Karpas-422 (cell line): Measurements from ENCODE around the gene TPPP. TPM values are rescaled to one million over a fixed set of nuclear protein-coding genes. Genes with fewer than 3 reads are reported as not detected.
"Not testable (repeated sequence)": the region's sequence is repeated elsewhere in the genome, so short reads cannot be mapped to it uniquely, and the experiment has no call there.

Experiments used
- DNase-seq: peaks from one replicate; pipeline ENCODE4 v3.0.0-alpha.2; 2015
- H2AFZ ChIP-seq: fragments of 200-600 bp; sonication (generic); 2 replicates; pipeline ENCODE4 v1.6.1; 2014; ENCODE audit warnings: antibody characterized with exemption, low read length, mixed read lengths
- H3K27ac ChIP-seq: fragments of 200-600 bp; sonication (generic); 2 replicates; pipeline ENCODE4 v1.5.1; 2014; ENCODE audit warnings: mild to moderate bottlenecking, low read length, moderate library complexity
- H3K27me3 ChIP-seq: fragments of 200-600 bp; sonication (generic); 2 replicates; pipeline ENCODE4 v1.6.1; 2014; ENCODE audit warnings: low read length, mixed read lengths
- H3K36me3 ChIP-seq: fragments of 200-600 bp; sonication (generic); 2 replicates; pipeline ENCODE4 v1.6.1; 2014; ENCODE audit warnings: low read length, mixed read lengths; ENCODE audit not compliant: insufficient read depth
- H3K4me1 ChIP-seq: fragments of 200-600 bp; sonication (generic); 2 replicates; pipeline ENCODE4 v1.6.1; 2014; ENCODE audit warnings: mild to moderate bottlenecking, low read length, mixed read lengths
- H3K4me2 ChIP-seq: fragments of 200-600 bp; sonication (generic); 2 replicates; pipeline ENCODE4 v1.6.1; 2014; ENCODE audit warnings: low read length, low read depth, mild to moderate bottlenecking; ENCODE audit not compliant: poor library complexity, severe bottlenecking
- H3K4me3 ChIP-seq: fragments of 200-600 bp; sonication (generic); 2 replicates; pipeline ENCODE4 v1.5.1; 2014; ENCODE audit warnings: mild to moderate bottlenecking, antibody characterized with exemption, low read length, mixed read lengths
- H3K79me2 ChIP-seq: fragments of 200-600 bp; sonication (generic); 2 replicates; pipeline ENCODE4 v1.6.1; 2014; ENCODE audit warnings: mild to moderate bottlenecking, low read length, mixed read lengths
- H3K9ac ChIP-seq: fragments of 200-600 bp; sonication (generic); 2 replicates; pipeline ENCODE4 v1.6.0; 2014; ENCODE audit warnings: low read length
- H3K9me2 ChIP-seq: fragments of 200-600 bp; sonication (generic), shearing (Covaris generic); replicated peaks from 2 replicates; pipeline ENCODE4 v1.6.0; 2014; ENCODE audit warnings: mild to moderate bottlenecking, low read length, moderate library complexity; ENCODE audit not compliant: insufficient read depth
- H3K9me3 ChIP-seq: fragments of 300-700, 200-600 bp; sonication (generic); 2 replicates; pipeline ENCODE4 v1.6.1; 2014; ENCODE audit warnings: low read length, mixed read lengths
- H4K20me1 ChIP-seq: fragments of 200-600 bp; sonication (generic); 2 replicates; pipeline ENCODE4 v1.6.1; 2014; ENCODE audit warnings: mild to moderate bottlenecking, antibody characterized with exemption, low read length, low read depth; ENCODE audit not compliant: insufficient read depth
- total RNA-seq: library from RNA; depleted of rRNA; stranded (reverse); fragments of >200 nt; shearing (Covaris generic); gene quantifications from 2 replicates; pipeline ENCODE4 v1.2.3, GENCODE V29; 2014; ENCODE audit warnings: low replicate concordance

The TPPP gene
- total RNA-seq, 1 experiment from 2014 or later = 1.6 TPM

- H3K9ac ChIP-seq, H3K36me3 ChIP-seq, H2AFZ ChIP-seq, H3K9me2 ChIP-seq, H4K20me1 ChIP-seq, H3K27ac ChIP-seq, H3K9me3 ChIP-seq, H3K4me1 ChIP-seq, H3K4me2 ChIP-seq, H3K4me3 ChIP-seq, H3K27me3 ChIP-seq, H3K79me2 ChIP-seq, DNase-seq: not testable (repeated sequence)
Observed at GRCh38 chr5:682651-683358, 10.3 kb downstream of the TPPP start.

GRCh38 chr5:682216-682615 lies 10.9 kb downstream of the TPPP start:
- H2AFZ ChIP-seq, H3K9me2 ChIP-seq, H3K79me2 ChIP-seq, H3K27me3 ChIP-seq, DNase-seq, H4K20me1 ChIP-seq, H3K4me1 ChIP-seq, H3K4me2 ChIP-seq, H3K36me3 ChIP-seq, H3K4me3 ChIP-seq, H3K27ac ChIP-seq, H3K9me3 ChIP-seq, H3K9ac ChIP-seq: not testable (repeated sequence)

GRCh38 chr5:681317-682191 lies 11.6 kb downstream of the TPPP start:
- DNase-seq = not testable (repeated sequence)

GRCh38 chr5:680836-681235 lies 12.3 kb downstream of the TPPP start:
- not testable (repeated sequence) for H3K9me2 ChIP-seq, H3K9ac ChIP-seq, H2AFZ ChIP-seq, H3K36me3 ChIP-seq, H3K4me2 ChIP-seq, H3K9me3 ChIP-seq, H3K27me3 ChIP-seq, H4K20me1 ChIP-seq, H3K4me3 ChIP-seq, DNase-seq, H3K4me1 ChIP-seq, H3K79me2 ChIP-seq, H3K27ac ChIP-seq

More at GRCh38 chr5:681317-682191, 11.6 kb downstream of the TPPP start:
- H3K4me2 ChIP-seq, H3K27ac ChIP-seq, H3K4me3 ChIP-seq, H3K9ac ChIP-seq, H4K20me1 ChIP-seq, H3K9me3 ChIP-seq, H3K27me3 ChIP-seq, H3K36me3 ChIP-seq, H3K9me2 ChIP-seq, H3K4me1 ChIP-seq, H3K79me2 ChIP-seq, H2AFZ ChIP-seq: not testable (repeated sequence)

GRCh38 chr5:680118-680795 lies 12.9 kb downstream of the TPPP start:
- not testable (repeated sequence) for DNase-seq, H3K4me2 ChIP-seq, H3K27me3 ChIP-seq

GRCh38 chr5:679166-679895 lies 13.8 kb downstream of the TPPP start:
- DNase-seq, H3K79me2 ChIP-seq, H2AFZ ChIP-seq, H3K4me2 ChIP-seq, H3K9me2 ChIP-seq, H3K9me3 ChIP-seq, H3K9ac ChIP-seq, H3K36me3 ChIP-seq, H3K4me1 ChIP-seq, H4K20me1 ChIP-seq, H3K4me3 ChIP-seq, H3K27ac ChIP-seq, H3K27me3 ChIP-seq: not testable (repeated sequence)

More at GRCh38 chr5:680118-680795, 12.9 kb downstream of the TPPP start:
- not testable (repeated sequence) for H3K79me2 ChIP-seq, H3K4me3 ChIP-seq, H3K9me2 ChIP-seq, H2AFZ ChIP-seq, H3K4me1 ChIP-seq, H3K27ac ChIP-seq, H4K20me1 ChIP-seq, H3K36me3 ChIP-seq, H3K9ac ChIP-seq, H3K9me3 ChIP-seq

GRCh38 chr5:678521-678920 lies 14.6 kb downstream of the TPPP start:
- not testable (repeated sequence) for H3K4me2 ChIP-seq, H3K27me3 ChIP-seq, H4K20me1 ChIP-seq, H3K27ac ChIP-seq, H3K9ac ChIP-seq, H3K9me3 ChIP-seq, H2AFZ ChIP-seq, H3K4me1 ChIP-seq, DNase-seq, H3K9me2 ChIP-seq, H3K36me3 ChIP-seq, H3K4me3 ChIP-seq, H3K79me2 ChIP-seq
